GM04504 (cell line): Measurements from ENCODE around the gene NUDT3.
"Not testable (repeated sequence)": the region's sequence is repeated elsewhere in the genome, so short reads cannot be mapped to it uniquely, and the experiment has no call there.

Experiments
- DNase-seq: peaks from one replicate; pipeline ENCODE4 v3.0.0-alpha.2; 2012; ENCODE audit warnings: low read depth

NUDT3 gene

DNA sequence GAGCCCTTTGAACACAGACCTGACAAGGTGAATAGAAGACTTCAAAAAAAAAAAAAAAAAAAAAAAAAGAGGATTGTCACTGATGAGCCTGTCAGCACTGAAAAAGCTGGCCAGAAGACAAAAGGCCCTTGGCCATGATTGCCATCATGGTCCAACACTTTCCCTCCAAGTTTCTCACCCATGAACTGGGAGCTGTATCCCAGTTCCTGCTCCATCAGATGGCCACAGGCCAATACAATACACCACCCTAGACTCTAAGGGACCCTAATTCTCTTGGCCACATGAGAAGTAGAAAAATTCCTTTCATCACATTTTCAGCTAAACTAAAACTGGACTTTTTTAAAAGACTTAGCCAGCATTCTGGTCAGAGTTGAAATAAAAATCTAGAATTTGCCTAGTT is 50.2 kb downstream of the NUDT3 start:
- DNase-seq, result no peak

- DNase-seq, result no peak
Measured at GRCh38 chr6:34341481-34341971, 50.9 kb downstream of the NUDT3 start.

DNA sequence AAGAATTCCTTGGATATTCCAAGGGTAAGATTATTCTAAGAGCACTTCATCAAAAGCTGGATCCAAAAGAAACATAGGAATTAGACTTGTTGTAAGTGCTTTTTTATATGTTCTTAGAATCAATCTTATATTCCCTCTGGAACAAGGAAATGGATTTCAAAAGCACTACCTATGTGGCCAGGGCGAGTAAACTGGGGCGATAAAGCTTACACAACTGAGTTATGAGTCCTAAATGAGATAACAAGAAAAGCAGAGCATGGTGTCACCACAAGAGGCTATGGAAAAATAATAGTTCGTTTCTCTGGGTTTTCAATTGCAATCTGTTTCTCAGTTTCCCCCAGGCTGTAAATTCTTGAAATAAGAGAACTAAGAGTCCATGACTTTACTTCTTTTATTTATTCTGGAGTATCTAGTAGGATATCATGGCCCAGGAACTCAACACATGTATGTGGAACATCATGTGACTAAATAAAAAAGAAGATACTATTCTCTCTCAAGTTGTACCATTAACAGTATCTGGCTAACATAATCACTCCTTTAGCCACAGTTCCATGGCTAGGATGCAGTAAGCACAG is 51.5 kb downstream of the NUDT3 start:
- DNase-seq, result no peak

DNA sequence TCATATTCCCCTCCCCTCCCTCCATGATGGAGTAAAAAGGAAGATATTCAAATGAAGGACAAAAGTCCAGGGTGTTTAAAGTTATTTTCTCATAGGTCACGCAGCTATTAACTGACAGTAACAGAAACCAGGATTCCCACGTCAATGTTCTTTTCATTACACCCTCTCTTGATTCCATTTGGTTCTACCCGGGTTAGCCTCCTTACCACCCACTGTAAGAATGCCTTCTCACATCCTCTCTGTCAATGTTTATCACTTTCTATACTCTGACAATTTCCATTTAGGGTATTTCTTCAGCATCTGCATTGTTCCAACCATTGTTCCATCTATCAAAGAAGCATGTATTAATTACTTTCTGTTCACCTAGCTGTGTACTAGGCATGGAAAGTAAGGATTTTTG is 52.1 kb downstream of the NUDT3 start:
- DNase-seq, result no peak

DNA sequence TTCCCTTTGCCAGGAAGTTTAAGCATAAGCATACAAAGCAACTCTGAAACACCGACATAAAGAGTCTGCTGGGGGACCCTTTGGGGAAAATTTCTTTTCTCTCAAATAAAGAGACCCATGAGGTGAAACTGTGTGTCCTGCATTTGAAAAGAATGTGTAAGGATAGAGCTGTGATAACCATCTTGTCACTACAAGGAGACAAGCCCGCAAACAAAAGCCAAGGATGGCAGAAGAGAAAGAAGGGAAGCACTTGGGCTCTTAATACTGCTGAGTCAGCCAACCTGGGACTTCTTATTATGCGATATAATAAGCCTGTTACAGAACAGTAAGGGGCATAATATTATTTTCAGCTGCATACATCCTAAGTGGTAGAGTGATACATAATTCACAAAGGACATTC is 52.5 kb downstream of the NUDT3 start:
- DNase-seq, result no peak

- no peak for DNase-seq
Measured at GRCh38 chr6:34339432-34339831, 53.0 kb downstream of the NUDT3 start.

DNA sequence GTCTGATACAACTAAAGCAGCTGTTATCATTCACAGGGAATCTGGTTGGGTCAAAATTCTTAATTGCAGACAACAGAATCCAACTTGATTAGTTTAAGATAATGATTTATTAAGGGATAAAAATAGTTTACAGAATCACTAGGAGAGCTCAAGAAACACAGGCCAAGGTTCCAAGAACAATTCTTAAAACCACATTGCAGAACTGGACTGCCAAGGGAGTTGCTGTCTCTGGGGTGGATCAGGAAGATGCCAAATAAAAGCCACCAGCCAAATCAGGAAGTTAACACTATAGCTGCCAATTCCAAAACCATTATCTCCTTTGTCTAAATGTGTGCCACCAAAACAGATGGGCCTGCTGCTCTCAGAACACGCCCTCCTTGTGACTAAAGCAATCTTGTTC is 53.7 kb downstream of the NUDT3 start:
- DNase-seq, result no peak

DNA sequence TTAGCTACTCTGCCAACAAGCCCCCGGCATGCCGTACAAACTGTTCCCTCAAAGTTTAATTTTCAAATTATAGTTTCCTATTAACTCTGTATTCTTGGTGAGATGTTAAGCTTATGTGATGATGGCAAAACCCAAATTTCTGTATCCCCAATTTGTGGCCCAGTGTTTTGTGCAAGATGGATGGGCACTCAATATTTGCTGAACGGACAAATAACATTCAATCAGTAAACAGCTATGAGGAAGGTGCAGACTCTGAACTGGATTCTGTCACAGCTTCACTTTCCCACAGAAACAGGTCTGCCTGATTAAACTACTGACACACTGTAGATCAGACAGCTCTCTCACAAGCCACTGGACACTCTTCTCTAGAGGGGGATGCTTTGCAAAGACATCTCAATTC is 54.1 kb downstream of the NUDT3 start:
- no peak for DNase-seq

DNA sequence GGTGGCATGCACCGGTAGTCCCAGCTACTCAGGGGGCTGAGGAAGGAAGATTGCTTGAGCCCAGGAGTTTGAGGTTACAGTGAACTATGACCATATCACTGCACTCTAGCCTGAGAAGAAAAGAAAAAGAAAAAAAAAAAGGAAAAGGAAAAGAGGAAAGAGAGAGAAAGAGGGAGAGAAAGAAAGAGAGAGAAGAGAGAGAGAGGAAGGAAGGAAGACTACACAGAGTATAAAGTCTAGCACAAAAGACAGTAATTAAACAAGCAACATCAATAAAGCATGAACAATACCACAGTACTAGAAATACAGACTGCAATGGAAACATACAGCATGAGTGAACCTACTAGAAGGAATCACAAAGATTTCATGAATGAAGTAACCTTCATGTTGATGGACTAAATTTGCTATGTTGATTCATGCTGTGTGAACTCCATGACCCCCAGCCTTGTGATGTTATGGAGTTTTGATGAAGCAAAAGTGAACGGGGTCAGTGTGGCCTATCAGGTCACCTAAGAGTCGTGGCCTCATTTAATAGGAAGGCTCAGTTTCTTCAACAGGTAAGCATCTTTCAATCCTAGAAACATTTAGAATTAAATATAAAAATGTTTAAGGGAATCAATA is 57.6 kb downstream of the NUDT3 start:
- DNase-seq, result no peak

DNA sequence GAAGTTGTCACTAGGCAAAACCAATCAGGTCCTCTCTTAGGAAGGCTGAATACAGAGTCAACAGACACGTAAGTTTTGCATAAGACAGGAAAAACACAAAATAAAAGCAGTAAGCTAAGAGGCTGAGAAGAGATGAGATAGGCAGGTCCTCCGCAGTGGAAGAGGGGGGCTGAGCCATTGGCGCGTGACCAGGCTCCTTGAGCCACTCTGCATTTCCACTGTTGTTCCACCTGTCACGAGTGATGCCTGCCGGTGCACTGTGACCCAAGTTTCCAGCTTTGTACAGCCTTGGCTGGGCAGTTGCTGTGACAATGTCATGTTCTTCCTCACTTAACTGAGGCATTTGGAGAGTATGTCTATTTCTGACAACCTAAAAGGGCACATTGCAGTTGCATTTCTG is 58.6 kb downstream of the NUDT3 start:
- no peak for DNase-seq

- DNase-seq, result no peak
Measured at GRCh38 chr6:34332251-34333198, 59.9 kb downstream of the NUDT3 start.

DNA sequence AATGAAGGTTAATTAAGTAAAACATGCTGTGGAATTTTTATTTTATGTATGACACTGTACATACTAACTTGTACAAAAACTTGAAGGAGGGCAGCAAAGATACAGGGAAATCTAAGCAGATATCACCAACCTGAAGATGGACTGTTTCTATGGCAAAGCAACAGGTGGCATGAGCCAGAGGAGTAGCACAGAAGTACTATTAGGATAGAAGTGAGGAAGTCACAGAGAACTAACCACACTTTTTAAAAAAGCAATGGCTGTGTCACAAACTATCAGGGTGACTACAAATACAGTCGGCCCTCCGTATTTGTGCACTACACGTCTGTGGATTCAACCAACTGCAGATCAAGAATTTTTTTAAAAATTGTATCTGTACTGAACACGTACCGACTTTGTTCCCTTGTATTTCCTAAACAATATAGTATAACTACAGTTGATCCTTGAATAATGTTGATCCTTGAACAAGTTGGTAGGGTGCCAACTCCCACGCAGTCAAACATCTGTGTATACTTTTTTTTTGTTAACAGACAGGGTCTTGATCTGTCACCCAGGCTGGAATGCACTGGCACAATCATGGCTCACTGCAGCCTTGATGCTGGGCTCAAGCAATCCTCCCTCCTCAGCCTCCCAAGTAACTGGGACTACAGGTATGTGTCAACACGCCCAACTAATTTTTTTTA is 61.0 kb downstream of the NUDT3 start:
- DNase-seq, result no peak

DNA sequence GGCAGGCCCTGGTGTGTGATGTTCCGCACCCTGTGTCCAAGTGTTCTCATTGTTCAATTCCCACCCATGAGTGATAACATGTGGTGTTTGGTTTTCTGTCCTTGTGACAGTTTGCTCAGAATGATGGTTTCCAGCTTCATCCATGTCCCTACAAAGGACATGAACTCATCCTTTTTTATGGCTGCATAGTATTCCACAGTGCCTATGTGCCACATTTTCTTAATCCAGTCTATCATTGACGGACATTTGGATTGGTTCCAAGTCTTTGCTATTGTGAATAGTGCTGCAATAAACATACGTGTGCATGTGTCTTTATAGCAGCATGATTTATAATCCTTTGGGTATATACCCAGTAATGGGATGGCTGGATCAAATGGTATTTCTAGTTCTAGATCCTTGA is 62.7 kb downstream of the NUDT3 start:
- DNase-seq, result not testable (repeated sequence)

DNA sequence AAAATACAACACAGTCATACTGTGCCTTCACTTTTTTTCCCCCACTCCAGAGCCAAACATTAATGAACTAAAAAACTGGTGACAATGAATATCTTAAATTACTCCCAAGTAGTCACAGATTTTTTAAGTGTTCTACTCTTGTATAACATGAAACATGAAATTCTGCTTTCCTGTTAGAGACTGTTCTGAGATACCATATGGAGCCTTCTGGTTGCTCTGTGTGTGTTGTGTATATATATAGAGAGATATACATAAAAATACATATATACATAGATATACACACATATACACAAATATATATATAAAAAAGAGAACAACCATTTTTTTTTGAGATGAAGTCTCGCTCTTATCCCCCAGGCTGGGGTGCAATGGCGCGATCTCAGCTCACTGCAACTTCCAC is 63.5 kb downstream of the NUDT3 start:
- DNase-seq, result no peak

DNA sequence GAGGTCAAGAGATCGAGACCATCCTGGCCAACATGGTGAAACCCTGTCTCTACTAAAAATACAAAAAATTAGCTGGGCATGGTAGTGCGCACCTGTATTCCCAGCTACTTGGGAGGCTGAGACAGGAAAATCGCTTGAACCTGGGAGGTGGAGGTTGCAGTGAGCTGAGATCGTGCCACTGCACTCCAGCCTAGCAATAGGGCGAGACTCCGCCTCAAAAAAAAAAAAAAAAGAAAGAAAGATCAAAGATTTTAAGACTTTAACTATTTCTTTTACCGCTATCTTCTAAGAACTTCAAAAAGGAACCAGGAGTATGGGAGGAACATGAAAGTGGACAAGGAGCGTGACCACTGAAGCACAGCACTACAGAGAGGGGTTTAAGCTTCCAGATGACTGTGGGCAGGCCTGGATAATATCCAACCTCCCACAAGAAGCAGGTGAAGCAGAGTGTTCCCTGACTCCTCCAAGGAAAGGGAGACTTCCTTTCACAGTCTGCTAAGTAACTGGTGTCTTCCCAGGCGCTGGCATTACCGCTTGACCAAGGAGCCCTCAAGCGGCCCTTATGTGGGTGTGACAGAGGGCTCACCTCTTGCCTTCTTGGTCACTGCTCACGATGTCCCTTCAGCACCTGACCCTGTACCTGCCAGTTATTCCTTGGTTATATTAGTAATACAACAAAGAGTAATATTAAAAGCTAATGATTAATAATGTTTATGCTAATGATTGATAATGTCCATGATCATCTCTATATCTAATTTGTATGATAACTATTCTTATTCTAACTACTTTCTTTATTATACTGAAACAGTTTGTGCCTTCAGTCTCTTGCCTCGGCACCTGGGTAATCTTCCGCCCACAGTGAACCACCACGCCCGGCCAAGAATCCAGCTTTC is 64.9 kb downstream of the NUDT3 start:
- not testable (repeated sequence) for DNase-seq

- DNase-seq, result no peak
Measured at GRCh38 chr6:34325633-34326032, 66.8 kb downstream of the NUDT3 start.

DNA sequence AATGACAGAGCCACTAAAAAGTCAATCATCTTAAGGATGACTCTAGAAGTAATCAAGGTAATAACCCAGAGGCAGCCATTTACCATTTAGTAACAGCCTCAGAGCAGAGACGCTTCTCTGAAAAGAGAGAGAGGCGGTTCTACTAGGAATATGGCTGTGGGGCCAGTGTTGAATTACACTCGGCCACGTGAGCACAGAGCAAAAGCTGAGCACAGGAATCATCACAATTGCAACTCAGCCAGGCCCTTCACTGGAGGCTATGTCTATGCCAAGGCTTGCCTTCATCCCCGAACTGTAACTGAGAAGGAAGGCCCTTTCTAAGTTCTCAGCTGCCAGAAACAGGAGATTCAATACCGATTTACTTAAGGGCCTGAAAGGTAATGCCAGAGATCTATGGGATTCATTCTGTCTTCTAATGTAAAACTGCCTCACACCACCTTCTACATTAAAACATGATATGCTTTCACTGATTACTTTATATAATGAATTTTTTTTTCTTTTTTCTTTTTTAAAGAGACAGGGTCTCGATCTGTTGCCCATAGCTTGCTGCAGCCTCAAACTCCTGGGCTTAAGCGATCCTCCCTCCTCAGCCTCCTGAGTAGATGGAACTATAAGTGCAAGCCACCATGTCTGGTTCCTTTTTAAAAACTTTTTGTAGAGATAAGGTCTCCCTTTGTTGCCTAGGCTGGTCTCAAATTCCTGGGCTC is 67.6 kb downstream of the NUDT3 start:
- peak; percentile 21 for DNase-seq

DNA sequence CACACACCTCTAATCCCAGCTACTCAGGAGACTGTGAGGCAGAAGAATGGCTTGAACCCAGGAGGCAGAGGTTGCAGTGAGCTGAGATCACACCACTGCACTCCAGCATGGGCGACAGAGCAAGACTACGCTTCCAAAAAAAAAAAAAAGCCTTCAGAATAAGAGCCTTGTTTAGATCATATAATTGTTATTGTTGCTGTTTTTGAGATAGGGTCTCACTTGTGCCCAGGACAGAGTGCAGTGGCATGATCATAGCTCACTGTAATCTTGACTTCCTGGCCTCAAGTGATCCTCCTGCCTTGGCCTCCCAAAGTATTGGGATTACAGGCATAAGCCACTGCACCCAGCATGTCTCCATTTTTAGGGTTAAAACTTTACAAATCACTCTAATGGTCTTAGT is 68.2 kb downstream of the NUDT3 start:
- not testable (repeated sequence) for DNase-seq

- no peak for DNase-seq
Measured at GRCh38 chr6:34323300-34323699, 69.2 kb downstream of the NUDT3 start.

DNA sequence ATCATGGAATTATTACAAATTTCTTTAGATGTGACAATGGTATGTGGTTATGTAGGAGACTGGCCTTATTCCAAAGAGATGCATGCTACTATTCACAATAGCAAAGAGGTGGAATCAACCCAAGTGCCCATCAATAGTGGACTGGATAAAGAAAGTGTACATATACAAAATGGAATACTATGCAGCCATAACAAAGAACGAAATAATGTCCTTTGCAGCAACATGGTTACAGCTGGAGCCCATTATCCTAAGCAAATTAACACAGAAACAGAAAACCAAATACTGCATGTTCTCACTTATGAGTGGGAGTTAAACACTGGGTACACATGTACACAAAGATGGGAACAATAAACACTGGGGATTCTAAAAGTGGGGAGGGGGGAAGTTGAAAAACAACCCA is 69.7 kb downstream of the NUDT3 start:
- no peak for DNase-seq

- DNase-seq, result no peak
Measured at GRCh38 chr6:34321821-34322220, 70.6 kb downstream of the NUDT3 start.
